GM18519 (cell line): Measurements from ENCODE around the gene PLCG2.
"Not testable (repeated sequence)": the region's sequence is repeated elsewhere in the genome, so short reads cannot be mapped to it uniquely, and the experiment has no call there.

Source experiments
- ATAC-seq: cut with Tn5 transposase; IDR thresholded peaks from one replicate; pipeline ENCODE4 v1.9.1; 2021; ENCODE audit warnings: mild to moderate bottlenecking, moderate library complexity; ENCODE audit not compliant: unreplicated experiment, low FRiP score

PLCG2 gene

DNA sequence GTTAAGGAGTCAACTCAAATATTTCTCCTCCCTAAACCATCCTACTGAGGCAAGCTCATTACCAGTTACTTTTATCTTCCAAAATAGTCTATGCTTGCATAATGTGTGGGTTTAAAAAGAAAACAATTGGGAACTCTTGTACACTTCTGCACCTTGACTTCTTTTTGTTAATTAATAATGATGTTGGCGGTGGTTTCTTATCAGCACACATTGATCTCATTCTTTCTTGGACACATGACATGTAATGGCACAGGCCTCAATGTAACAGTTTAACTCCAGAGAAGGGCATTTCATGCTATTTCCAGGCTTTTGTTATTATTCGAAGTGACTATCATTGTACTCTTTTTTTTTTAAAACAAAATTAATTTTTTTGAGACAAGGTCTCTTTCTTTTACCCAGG lies 7.8 kb downstream of the PLCG2 start:
- ATAC-seq = no peak

GRCh38 chr16:81787659-81788058 lies 8.6 kb downstream of the PLCG2 start:
- no peak for ATAC-seq

- ATAC-seq = no peak
Measured at GRCh38 chr16:81790277-81790676, 11.2 kb downstream of the PLCG2 start.

DNA sequence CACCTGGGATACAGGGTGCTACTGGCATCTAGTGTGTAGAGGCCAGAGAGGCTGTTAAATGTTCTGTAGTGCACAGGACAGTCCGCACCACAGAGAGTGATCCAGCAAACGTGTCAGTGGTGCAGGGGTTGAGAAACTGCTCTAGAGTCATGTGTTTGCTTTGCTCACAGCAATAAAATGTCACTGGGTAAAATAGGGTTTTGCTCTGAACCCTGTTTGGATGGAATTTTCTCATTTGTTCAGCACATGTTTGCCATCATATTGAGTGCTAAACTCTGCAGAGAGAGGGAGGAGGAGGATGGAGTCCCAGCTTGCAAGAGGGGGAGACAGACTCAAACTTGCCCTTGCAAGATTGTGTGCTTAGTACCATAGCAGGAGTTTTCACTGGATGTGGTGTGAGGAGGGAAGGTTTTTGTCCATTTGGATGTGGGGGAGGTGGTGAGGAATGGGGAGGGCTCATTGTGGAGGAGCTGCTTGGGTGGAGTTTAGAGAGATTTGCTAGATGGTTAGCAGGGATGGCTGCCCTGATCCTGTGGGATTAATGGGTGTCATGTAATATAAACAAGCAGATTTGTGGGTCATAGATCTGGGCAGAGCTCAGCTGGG lies 11.8 kb downstream of the PLCG2 start:
- ATAC-seq = no peak

- no peak for ATAC-seq
Measured at GRCh38 chr16:81792828-81793227, 13.7 kb downstream of the PLCG2 start.

GRCh38 chr16:81795193-81795592 lies 16.1 kb downstream of the PLCG2 start:
- ATAC-seq = no peak

- ATAC-seq = no peak
Measured at GRCh38 chr16:81796035-81796434, 16.9 kb downstream of the PLCG2 start.

DNA sequence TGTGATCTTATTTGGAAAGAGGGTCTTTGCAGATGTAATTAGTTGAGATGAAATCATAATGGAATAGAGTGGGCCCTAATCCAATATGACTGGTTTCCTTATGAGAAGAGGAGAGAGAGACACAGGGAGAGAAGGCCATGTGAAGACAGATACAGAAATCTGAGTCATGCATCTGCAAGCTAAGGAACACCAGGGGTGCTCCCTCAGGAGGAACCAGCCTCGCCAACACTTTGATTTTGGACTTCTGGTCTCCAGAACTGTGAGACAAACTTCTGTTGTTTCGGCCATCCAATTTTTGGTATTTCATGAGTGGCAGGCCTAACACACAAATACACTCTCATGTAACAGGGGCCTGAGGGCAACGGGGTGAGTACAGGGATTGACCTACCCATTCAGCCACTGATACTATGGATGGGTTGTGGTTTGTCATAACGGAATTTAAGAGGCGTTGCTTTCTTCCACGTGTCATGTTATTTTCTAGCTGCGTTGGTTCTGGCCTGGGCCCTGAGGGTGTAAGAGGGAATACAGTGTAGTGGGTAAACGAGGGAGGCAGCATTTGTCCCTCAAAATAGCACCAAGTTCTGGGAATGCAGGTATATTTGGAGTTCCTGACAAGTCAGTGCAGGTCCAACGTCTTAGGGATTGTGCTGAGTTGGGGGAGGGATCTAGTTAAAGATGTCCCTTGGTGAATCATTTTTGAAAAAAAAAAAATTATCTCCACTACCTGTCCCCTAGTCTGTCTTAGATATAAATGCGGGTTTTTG lies 17.7 kb downstream of the PLCG2 start:
- no peak for ATAC-seq

DNA sequence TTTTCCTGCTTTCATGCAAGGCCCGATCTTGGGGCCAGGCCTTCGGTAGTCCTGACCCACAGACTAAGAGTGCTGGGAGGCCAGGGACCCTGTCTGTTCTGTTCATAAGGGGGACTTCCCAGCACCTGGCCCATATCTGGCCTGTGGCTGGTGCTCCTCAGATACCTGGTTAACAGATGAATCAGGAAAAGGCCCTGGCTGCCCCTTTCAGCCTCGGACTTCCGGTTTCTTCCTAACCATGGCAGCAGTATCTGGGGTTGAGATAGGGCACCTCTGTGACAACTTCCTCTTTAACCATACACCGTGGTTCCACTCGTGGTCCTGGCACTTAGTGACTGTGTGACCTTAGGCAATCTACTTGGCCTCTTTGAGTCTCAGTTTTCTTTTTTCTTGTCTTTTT lies 18.4 kb downstream of the PLCG2 start:
- peak; percentile 31 for ATAC-seq

DNA sequence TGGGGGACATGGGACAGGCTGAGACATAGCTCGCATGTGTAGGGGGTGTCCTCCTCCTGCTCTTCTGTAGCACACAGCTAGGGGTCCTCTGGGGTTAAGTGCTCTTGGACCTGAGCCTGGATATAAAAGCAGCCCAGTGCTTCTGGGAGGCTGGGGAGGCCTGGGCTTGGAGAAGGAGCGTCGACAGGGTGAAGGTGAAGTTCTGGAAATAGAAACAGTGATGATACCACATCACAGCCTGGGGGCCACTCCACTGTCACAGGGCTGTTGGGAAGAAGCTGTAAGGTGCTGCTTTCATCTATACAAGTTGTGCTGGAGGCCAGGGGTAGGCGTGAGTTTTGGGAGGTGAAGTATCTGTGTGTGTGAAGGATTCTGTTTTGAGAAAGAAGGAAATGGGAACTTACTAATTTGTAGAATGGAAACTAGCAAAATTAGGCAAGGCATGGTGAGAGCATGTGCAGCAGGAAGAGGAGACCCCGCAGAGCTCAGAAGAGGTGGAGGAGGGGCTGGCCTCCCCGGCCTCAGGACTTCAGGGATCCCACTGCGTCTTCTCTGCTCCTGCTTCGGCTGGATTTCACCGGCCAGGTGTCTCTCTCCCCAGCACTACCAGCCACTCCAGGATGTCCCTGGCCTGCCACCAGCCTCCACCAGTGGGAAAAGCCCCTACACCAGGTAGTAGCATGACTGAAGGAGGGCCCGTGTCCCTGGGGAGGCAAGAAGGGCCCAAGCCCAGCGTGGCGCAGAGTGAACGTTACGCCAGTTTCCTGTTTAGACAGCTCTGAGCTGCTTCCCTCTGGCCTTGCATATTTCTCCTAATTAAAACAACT lies 19.4 kb downstream of the PLCG2 start:
- peak; percentile 36 for ATAC-seq

- no peak for ATAC-seq
Measured at GRCh38 chr16:81799138-81799504, 20.0 kb downstream of the PLCG2 start.

- ATAC-seq = not testable (repeated sequence)
Measured at GRCh38 chr16:81801724-81802123, 22.6 kb downstream of the PLCG2 start.

DNA sequence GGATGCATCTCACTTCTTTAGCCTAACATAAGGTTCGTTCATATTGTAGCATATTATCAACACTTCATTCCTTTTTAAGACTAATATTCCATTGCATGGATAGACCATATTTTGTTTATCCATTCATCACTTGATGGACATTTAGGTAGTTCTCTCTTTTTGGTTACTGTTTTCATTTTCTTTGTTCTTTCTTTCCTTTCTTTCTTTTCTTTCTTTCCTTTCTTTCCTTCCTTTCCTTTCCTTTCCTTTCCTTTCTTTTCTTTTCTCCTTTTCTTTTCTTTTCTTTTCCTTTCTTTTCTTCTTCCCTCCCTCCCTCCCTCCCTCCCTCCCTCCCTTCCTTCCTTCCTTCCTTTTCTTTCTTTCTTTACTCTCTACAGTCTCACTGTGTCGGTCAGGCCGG lies 24.2 kb downstream of the PLCG2 start:
- ATAC-seq = no peak

DNA sequence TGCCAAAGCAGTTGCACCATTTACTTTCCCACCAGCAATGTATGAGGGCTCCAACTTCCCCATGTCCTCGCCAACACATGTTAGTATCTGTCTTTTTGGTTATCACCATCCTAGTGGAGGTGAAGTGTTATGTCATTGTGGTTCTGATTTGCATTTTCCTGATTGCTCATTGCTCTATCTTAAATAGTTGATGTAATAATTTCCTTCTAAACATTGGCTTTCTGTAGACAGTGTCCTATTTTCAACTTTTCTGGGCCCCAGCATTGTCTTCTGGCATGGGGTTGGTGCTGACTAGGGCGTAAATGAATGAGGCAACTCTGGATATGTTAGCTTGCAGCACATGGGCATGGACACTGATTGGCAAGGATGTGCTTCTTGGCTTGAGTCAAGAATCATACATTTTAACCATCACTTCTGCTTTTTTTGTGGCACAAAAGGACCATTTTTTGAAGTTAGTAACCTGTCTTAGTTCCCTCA lies 25.1 kb downstream of the PLCG2 start:
- ATAC-seq = no peak

DNA sequence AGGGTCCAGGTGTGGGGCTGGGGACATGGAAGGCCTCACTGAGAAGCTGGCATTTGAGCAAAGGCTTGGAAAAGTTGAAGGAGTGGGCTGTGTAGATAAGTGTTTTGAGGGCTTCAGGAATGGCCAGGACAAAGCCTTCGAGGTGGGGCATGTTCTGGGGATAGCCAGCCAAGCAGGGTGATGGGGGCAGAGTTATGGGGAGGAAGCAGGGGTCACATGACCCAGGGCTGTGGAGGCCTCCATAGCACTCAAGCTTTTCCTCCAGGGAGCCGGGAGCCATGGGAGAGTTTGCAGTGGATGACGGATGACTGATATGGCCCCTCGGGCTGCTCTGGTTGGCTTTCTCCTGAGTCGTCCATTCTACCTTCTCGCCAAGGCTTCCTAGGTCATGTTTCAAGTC lies 27.6 kb downstream of the PLCG2 start:
- no peak for ATAC-seq

DNA sequence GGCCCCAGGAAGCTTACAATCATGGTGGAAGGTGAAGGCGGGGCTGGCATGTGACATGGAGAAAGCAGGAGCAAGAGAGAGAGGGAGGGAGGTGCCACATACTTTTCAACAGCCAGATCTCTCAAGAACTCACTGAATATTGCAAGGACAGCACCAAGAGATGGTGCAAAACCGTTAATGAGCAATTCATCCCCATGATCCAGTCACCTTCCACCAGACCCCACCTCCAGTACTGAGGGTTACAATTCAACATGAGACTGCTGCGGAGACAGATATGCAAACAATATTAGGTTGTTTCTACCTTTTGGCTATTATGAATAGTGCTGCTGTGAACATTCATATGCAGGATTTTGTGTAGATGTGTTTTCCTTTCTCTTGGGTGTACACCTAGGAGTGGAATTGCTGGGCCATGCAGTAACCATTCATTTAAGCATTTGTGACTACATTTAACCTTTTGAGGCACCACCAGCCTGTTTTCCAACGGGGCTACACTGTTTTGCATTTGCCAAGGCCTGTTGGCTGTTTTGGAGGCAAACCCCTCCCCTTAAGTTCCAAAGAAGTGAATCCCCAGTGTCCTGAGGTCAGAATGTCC lies 28.8 kb downstream of the PLCG2 start:
- ATAC-seq = no peak

DNA sequence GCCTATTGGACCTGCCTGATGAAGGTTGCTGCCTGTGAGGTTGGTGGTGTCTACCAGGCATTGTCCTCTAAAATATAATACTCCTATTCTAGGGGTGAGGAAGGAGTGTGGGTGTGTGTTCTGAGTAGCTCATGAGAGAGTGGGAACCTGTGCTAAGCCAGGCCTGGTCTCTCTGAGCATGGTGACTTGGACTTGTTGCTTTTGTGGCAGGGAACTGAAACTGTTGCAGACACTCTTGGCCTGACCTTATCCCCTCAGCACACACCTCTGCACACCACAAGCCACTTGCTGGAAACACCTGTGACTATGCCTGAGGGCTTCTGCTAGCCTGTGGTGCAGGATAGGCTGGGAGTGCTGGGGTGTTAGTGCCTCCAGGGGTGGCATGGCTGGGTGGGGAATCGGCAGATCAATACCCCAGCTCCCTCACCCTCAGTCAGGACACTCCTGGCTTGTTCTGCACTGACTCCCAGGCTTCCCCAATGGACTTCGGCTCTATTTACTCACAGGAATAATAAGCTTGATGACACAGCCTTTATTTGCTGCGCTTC lies 29.9 kb downstream of the PLCG2 start:
- ATAC-seq = peak; percentile 44

- ATAC-seq = no peak
Measured at GRCh38 chr16:81809567-81809966, 30.5 kb downstream of the PLCG2 start.

GRCh38 chr16:81810361-81810760 lies 31.3 kb downstream of the PLCG2 start:
- no peak for ATAC-seq

- ATAC-seq = no peak
Measured at GRCh38 chr16:81810894-81811538, 31.9 kb downstream of the PLCG2 start.
